ENCODE results near the gene MAPK6.
"Not testable (repeated sequence)": the region's sequence is repeated elsewhere in the genome, so short reads cannot be mapped to it uniquely, and the experiment has no call there.

The MAPK6 gene

DNA sequence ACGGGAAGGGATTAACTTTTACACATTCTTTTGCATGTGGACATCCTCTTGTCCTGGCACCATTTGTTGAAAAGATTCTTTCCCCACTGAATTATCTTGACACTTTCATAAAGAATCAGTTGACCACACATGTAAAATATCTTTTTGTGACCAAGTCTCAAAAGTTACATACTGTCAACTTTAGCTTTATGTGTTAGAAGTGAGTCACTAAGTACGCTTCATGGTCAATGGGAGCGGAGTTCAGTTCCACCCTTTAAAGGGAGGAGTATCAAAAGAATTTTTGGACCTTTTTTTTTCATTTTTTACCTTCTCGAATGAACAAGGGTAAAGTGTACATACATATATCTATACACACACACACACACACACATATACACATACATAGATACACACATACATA, 35.4 kb downstream of the MAPK6 start:
- Histone ChIP-seq H2BK12ac (ENCODE audit: low read length) (no peak overlapping the region), H3K18ac (ENCODE audit: low read length) (no peak overlapping the region), H2AK5ac (ENCODE audit: low read length) (no peak overlapping the region), H3K4me3 (ENCODE audit: low read depth, low read length) (no peak overlapping the region), H3K14ac (ENCODE audit: low read length) (no peak overlapping the region), H4K91ac (ENCODE audit: low read depth, low read length) (no peak overlapping the region), H3K79me2 (ENCODE audit: control insufficient read depth, insufficient read depth, low read length, poor library complexity) (no peaks in the 10 kb centered on the region), H3K4me1 (ENCODE audit: control insufficient read depth in 1 of 2, insufficient read depth in 2 of 2, low read length in 2 of 2) (no peaks in the 10 kb centered on the region), H3K9me3 (ENCODE audit: insufficient read depth, low read depth, low read length) (no peaks in the 10 kb centered on the region), H4K8ac (ENCODE audit: low read depth, low read length) (no peak overlapping the region), H3K4ac (ENCODE audit: low read depth, low read length) (no peak overlapping the region), H3K27me3 (ENCODE audit: insufficient read depth, low read length) (no peaks in the 10 kb centered on the region), H2AFZ (ENCODE audit: insufficient read depth, low read length, poor library complexity) (no peak overlapping the region), H3K9ac (ENCODE audit: low read length) (no peak overlapping the region), H4K12ac (ENCODE audit: low read depth, low read length) (no peak overlapping the region), H2BK5ac (ENCODE audit: low read depth, low read length, poor library complexity) (no peak overlapping the region), H3K23ac (ENCODE audit: low read length) (no peak overlapping the region), H3K79me1 (ENCODE audit: low read length) (no peaks in the 10 kb centered on the region), H2BK120ac (ENCODE audit: insufficient read depth, low read length, poor library complexity) (no peak overlapping the region), H3K27ac (ENCODE audit: low read depth, low read length) (no peak overlapping the region), H3K4me2 (ENCODE audit: low read length) (no peak overlapping the region), H3K36me3 (ENCODE audit: control insufficient read depth in 1 of 2, insufficient read depth in 2 of 2, low read length in 2 of 2) (peaks cover 20 to 28% of the 10 kb centered on the region in 2 experiments)
- DNase-seq: peak in 1 of 2 donors; percentile 60
- no CpG with 5 or more reads among the region's 4 CpGs for WGBS (ENCODE audit: extremely low coverage, insufficient coverage, insufficient read length)

DNA sequence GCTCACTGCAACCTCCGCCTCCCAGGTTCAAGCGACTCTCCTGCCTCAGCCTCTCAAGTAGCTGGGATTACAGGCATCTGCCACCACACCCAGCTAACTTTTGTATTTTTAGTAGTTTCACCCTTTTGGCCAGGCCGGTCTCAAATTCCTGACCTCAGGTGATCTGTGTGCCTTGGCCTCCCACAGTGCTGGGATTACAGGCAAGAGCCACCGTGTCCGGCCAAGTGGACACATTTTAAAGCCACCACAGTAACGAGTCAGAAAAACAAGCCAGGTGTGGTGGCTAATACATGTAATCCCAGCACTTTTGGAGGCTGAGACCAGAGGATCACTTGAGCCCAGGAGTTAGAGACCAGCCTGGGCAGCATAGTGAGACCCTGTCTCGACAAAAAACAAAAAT, 35.8 kb downstream of the MAPK6 start:
- H3K4ac ChIP-seq (ENCODE audit: low read depth, low read length): peak overlapping the region; percentile 10
- H3K4me1 ChIP-seq (ENCODE audit: control insufficient read depth in 1 of 2, insufficient read depth in 2 of 2, low read length in 2 of 2); H3K4me2 ChIP-seq (ENCODE audit: low read length); H3K18ac ChIP-seq (ENCODE audit: low read length); H2BK5ac ChIP-seq (ENCODE audit: low read depth, low read length, poor library complexity); H2BK120ac ChIP-seq (ENCODE audit: insufficient read depth, low read length, poor library complexity); H4K91ac ChIP-seq (ENCODE audit: low read depth, low read length); H3K27ac ChIP-seq (ENCODE audit: low read depth, low read length); H3K9me3 ChIP-seq (ENCODE audit: insufficient read depth, low read depth, low read length); H2BK12ac ChIP-seq (ENCODE audit: low read length); H3K4me3 ChIP-seq (ENCODE audit: low read depth, low read length); H2AFZ ChIP-seq (ENCODE audit: insufficient read depth, low read length, poor library complexity); H3K79me1 ChIP-seq (ENCODE audit: low read length); H3K9ac ChIP-seq (ENCODE audit: low read length); H3K23ac ChIP-seq (ENCODE audit: low read length); H3K79me2 ChIP-seq (ENCODE audit: control insufficient read depth, insufficient read depth, low read length, poor library complexity); H4K12ac ChIP-seq (ENCODE audit: low read depth, low read length); H3K27me3 ChIP-seq (ENCODE audit: insufficient read depth, low read length); H4K8ac ChIP-seq (ENCODE audit: low read depth, low read length); H2AK5ac ChIP-seq (ENCODE audit: low read length); H3K14ac ChIP-seq (ENCODE audit: low read length): not testable (repeated sequence)
- H3K36me3 ChIP-seq (ENCODE audit: control insufficient read depth in 1 of 2, insufficient read depth in 2 of 2, low read length in 2 of 2): peaks cover 23 to 25% of the 10 kb centered on the region in 2 experiments
- DNase-seq: peak; percentile 41 to 80
- no CpG with 5 or more reads among the region's 7 CpGs for WGBS (ENCODE audit: extremely low coverage, insufficient coverage, insufficient read length)

DNA sequence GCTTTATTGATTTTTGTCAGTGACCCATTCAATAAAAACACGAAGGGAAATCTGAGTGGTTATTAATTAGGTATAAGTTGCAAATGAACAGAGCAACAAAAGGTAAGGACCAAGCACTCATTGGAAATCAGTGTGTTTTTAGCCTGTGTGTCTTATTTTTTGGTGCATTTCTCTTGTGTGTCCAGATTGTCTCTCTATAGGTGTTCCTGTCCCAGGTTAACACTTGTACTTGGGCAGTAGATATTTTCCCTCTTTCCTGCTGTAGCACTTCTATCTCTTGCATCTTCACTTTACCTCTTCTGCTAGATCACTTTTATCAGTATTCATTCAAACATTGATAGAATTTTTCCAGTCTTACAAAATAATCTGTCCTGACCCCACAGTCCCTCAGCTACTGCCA, 37.0 kb downstream of the MAPK6 start:
- no CpG with 5 or more reads among the region's 1 CpG for WGBS (ENCODE audit: extremely low coverage, insufficient coverage, insufficient read length)
- Histone ChIP-seq H3K4ac (ENCODE audit: low read depth, low read length) (no peak overlapping the region), H4K8ac (ENCODE audit: low read depth, low read length) (no peak overlapping the region), H2AFZ (ENCODE audit: insufficient read depth, low read length, poor library complexity) (no peak overlapping the region), H3K4me2 (ENCODE audit: low read length) (no peak overlapping the region), H3K9ac (ENCODE audit: low read length) (no peak overlapping the region), H3K9me3 (ENCODE audit: insufficient read depth, low read depth, low read length) (no peaks in the 10 kb centered on the region), H2BK12ac (ENCODE audit: low read length) (no peak overlapping the region), H3K18ac (ENCODE audit: low read length) (no peak overlapping the region), H3K23ac (ENCODE audit: low read length) (no peak overlapping the region), H3K27ac (ENCODE audit: low read depth, low read length) (no peak overlapping the region), H3K14ac (ENCODE audit: low read length) (no peak overlapping the region), H3K79me2 (ENCODE audit: control insufficient read depth, insufficient read depth, low read length, poor library complexity) (no peaks in the 10 kb centered on the region), H4K12ac (ENCODE audit: low read depth, low read length) (no peak overlapping the region), H3K27me3 (ENCODE audit: insufficient read depth, low read length) (no peaks in the 10 kb centered on the region), H3K4me3 (ENCODE audit: low read depth, low read length) (no peak overlapping the region), H4K91ac (ENCODE audit: low read depth, low read length) (no peak overlapping the region), H2BK120ac (ENCODE audit: insufficient read depth, low read length, poor library complexity) (no peak overlapping the region), H2AK5ac (ENCODE audit: low read length) (no peak overlapping the region), H3K79me1 (ENCODE audit: low read length) (no peaks in the 10 kb centered on the region), H3K36me3 (ENCODE audit: control insufficient read depth in 1 of 2, insufficient read depth in 2 of 2, low read length in 2 of 2) (peaks cover 25 to 28% of the 10 kb centered on the region in 2 experiments), H3K4me1 (ENCODE audit: control insufficient read depth in 1 of 2, insufficient read depth in 2 of 2, low read length in 2 of 2) (no peaks in the 10 kb centered on the region), H2BK5ac (ENCODE audit: low read depth, low read length, poor library complexity) (no peak overlapping the region)
- no peak for DNase-seq

DNA sequence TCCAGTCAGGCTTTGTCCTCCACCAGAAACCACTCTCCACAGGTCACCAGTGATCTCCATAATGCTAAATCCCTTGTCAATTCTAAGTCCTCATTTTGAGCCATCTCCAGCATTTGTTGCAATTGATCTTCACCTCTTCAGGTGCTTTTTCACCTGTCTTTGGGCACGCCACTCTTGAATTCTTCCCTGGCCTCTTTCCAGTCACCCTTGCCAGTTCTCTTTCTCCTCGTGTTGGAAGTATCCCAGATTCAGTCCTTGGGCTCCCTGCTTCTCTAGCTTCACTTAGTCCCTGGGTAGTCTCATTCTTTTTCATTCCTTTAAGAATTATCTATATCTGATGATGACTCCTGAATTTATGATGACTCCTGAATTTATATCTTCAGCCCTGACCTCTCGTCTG, 37.5 kb downstream of the MAPK6 start:
- Histone ChIP-seq H2BK120ac (ENCODE audit: insufficient read depth, low read length, poor library complexity) (no peak overlapping the region), H3K4ac (ENCODE audit: low read depth, low read length) (no peak overlapping the region), H3K9ac (ENCODE audit: low read length) (no peak overlapping the region)

More for the DNA sequence above, 37.5 kb downstream of the MAPK6 start:
- Histone ChIP-seq H3K36me3 (ENCODE audit: control insufficient read depth in 1 of 2, insufficient read depth in 2 of 2, low read length in 2 of 2) (peaks cover 24 to 29% of the 10 kb centered on the region in 2 experiments), H3K23ac (ENCODE audit: low read length) (no peak overlapping the region), H3K4me1 (ENCODE audit: control insufficient read depth in 1 of 2, insufficient read depth in 2 of 2, low read length in 2 of 2) (no peaks in the 10 kb centered on the region), H3K27ac (ENCODE audit: low read depth, low read length) (no peak overlapping the region), H3K14ac (ENCODE audit: low read length) (no peak overlapping the region), H3K18ac (ENCODE audit: low read length) (no peak overlapping the region), H3K4me2 (ENCODE audit: low read length) (no peak overlapping the region), H2AFZ (ENCODE audit: insufficient read depth, low read length, poor library complexity) (no peak overlapping the region), H4K8ac (ENCODE audit: low read depth, low read length) (no peak overlapping the region), H3K9me3 (ENCODE audit: insufficient read depth, low read depth, low read length) (no peaks in the 10 kb centered on the region), H3K27me3 (ENCODE audit: insufficient read depth, low read length) (no peaks in the 10 kb centered on the region), H3K79me2 (ENCODE audit: control insufficient read depth, insufficient read depth, low read length, poor library complexity) (no peaks in the 10 kb centered on the region), H2BK5ac (ENCODE audit: low read depth, low read length, poor library complexity) (no peak overlapping the region), H2BK12ac (ENCODE audit: low read length) (no peak overlapping the region), H2AK5ac (ENCODE audit: low read length) (no peak overlapping the region), H4K12ac (ENCODE audit: low read depth, low read length) (no peak overlapping the region), H3K4me3 (ENCODE audit: low read depth, low read length) (no peak overlapping the region), H4K91ac (ENCODE audit: low read depth, low read length) (no peak overlapping the region), H3K79me1 (ENCODE audit: low read length) (no peaks in the 10 kb centered on the region)
- no CpG with 5 or more reads among the region's 3 CpGs for WGBS (ENCODE audit: extremely low coverage, insufficient coverage, insufficient read length)
- DNase-seq: no peak

Measured in trophoblast cell (in vitro differentiated cells and primary cell).